ENCODE results near the gene GDAP2.

DNA sequence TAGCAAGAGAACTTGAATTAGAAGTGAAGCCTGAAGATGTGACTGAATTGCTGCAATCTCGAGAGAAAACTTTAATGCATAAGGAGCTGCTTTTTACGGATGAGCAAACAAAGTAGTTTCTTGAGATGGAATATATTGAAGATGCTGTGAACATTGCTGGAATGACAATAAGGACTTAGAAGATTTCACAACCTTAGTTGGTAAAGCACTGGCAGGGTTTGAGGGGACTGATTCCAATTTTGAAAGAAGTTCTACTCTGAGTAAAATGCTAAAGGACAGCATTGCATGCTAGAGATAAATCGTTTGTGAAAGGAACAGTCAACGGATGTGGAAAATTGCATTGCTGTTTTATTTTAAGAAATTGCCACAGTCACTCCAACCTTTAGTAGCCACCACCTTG, 69.5 kb downstream of the GDAP2 start:
- TF ChIP-seq, protein P1, sequence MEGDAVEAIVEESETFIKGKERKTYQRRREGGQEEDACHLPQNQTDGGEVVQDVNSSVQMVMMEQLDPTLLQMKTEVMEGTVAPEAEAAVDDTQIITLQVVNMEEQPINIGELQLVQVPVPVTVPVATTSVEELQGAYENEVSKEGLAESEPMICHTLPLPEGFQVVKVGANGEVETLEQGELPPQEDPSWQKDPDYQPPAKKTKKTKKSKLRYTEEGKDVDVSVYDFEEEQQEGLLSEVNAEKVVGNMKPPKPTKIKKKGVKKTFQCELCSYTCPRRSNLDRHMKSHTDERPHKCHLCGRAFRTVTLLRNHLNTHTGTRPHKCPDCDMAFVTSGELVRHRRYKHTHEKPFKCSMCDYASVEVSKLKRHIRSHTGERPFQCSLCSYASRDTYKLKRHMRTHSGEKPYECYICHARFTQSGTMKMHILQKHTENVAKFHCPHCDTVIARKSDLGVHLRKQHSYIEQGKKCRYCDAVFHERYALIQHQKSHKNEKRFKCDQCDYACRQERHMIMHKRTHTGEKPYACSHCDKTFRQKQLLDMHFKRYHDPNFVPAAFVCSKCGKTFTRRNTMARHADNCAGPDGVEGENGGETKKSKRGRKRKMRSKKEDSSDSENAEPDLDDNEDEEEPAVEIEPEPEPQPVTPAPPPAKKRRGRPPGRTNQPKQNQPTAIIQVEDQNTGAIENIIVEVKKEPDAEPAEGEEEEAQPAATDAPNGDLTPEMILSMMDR (IDR thresholded peaks at IDR 0.05 in 8 of 11, conservative IDR thresholded peaks at IDR 0.05 in 3 of 11): no peak
- TF ChIP-seq POLR2A (IDR thresholded peaks at IDR 0.05): no peak
- no peak for TF ChIP-seq POLR2AphosphoS5 (IDR thresholded peaks at IDR 0.05)
